ENCODE measurements around the gene HYAL3. TPM values are rescaled to one million over a fixed set of nuclear protein-coding genes. Genes with fewer than 3 reads are reported as not detected.

The HYAL3 gene
- total and polyA plus RNA-seq, 11 donors = 1.0 to 3.2 (median 1.6) TPM

DNA sequence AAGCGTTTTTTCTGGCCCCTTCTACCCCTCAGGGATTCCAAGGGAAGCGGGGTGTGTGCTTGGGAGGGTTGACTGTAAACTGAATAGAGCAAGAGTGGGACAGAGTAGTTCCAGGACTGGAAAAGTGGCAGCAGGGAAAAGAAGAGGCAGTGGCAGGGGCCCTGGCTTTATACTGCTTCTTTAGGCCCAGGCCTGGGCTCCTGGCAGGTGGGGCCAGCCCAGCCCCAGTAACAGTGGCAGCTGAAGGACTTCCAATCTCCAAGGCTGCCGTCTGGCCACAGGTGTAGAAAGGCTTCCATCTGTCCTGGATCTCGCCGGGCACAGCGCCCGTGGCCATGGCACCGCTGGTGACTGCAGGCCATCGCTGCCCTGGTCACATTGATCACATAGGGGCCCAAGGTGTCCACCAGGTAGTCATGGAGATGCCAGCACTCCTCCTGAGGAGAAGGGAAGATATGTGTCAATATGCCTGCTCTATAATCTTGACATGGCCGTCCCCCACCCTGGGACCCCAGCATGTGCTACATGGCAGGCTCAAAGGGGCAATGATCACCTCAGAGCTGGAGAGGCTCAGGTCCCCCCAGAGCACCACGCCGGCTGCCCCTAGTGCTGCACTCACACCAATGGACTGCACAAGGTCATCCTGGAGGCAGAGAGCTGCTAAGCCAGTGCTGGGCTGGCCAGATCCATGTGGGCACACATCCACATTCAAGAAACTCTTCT, 6.0 kb downstream of the HYAL3 start:
- ATAC-seq (no peak), DNase-seq (peak in 3 of 5 donors; percentile 11 to 41 (median 29))
- H3K27me3 ChIP-seq = no peaks in the 10 kb centered on the region
- peak overlapping the region; percentile 69 to 96 (median 84) for H3K27ac ChIP-seq
- TF ChIP-seq, protein P1, sequence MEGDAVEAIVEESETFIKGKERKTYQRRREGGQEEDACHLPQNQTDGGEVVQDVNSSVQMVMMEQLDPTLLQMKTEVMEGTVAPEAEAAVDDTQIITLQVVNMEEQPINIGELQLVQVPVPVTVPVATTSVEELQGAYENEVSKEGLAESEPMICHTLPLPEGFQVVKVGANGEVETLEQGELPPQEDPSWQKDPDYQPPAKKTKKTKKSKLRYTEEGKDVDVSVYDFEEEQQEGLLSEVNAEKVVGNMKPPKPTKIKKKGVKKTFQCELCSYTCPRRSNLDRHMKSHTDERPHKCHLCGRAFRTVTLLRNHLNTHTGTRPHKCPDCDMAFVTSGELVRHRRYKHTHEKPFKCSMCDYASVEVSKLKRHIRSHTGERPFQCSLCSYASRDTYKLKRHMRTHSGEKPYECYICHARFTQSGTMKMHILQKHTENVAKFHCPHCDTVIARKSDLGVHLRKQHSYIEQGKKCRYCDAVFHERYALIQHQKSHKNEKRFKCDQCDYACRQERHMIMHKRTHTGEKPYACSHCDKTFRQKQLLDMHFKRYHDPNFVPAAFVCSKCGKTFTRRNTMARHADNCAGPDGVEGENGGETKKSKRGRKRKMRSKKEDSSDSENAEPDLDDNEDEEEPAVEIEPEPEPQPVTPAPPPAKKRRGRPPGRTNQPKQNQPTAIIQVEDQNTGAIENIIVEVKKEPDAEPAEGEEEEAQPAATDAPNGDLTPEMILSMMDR (IDR thresholded peaks at IDR 0.05) = no peak
- TF ChIP-seq POLR2A (IDR thresholded peaks at IDR 0.05) = no peak
- peaks cover 4 to 41% (median 27%) of the 10 kb centered on the region in 12 donors for H3K4me1 ChIP-seq
- H3K36me3 ChIP-seq = peaks cover 3 to 29% (median 19%) of the 10 kb centered on the region in 9 donors
- H3K9me3 ChIP-seq = no peaks in the 10 kb centered on the region
- intact Hi-C loops (cut with DNase I) = loop anchor here in 2 of 10 donors (5.0 to 10.0 kb wide), 2 partner anchors 34 to 358 kb away; partner anchors contain the start of gene TUSC2 (in 1 of the 2)
- peak overlapping the region in 9 of 12 donors; percentile 53 to 99 (median 89) for H3K4me3 ChIP-seq
- WGBS, 4 donors = 75 to 79% (median 78%) methylated on average over 11 to 12 of the region's 12 CpGs

DNA sequence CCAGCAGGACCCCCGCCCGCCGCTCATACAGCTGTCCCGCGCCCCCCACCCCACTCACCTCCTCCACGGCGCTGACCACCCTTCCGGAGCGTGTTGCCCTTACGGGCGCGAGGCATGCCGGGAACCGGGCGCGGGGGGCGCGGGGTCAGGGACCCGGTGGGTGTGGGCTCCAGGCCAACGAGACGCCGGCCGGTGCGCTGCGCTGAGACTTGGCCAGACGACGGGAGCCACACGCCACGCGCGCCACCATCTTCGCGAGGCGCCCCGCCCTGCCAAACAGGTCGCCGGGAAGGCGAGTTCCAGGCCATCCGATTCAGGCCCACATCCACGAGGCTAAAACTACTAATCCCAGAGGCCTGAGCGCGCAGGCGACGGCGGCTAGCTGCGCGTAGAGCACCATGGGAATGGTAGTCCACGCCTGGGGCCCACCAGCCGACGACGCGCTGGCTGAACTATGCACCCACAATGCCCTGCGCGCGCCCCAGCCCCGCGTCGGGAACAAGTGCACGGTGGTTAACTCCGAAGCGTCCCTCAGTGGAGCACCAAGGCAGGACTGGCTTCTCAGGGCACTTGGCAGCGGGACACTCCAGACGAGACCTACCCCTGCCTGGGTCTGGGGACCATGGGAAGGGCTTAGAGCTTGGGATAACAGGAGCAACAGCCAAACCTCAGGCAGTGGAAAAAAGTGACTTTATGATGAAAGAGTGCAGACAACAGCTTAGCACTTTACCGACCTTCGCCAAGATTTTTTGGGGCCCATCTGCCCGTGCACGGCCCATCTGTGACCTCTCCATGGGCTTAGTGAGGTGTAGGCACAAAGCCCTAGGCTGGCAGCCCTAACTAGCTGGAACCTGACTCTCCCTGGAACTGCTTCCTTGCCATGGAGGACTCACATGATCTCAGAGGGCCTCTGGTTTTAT, 6.8 kb downstream of the HYAL3 start, which contains the start of gene IFRD2:
Gene IFRD2, minus strand, starts transcription at position 271 of the 920 bp plus-strand sequence. Its CDS starts 155 bp downstream, at position 116.
- H3K9me3 ChIP-seq = no peaks in the 10 kb centered on the region
- WGBS, 4 donors = 1% methylated on average over 19 to 67 of the region's 67 CpGs
- peak within 1 kb of the TSS; percentile 69 to 99 (median 90) for H3K4me3 ChIP-seq
- TF ChIP-seq POLR2A (IDR thresholded peaks at IDR 0.05) = peak; percentile 24 to 64
- TF ChIP-seq, protein P1 (IDR thresholded peaks at IDR 0.05) = peak in 2 of 12 donors; percentile 4 to 17
- peak; percentile 98 to 99 (median 98) for DNase-seq
- intact Hi-C loops (cut with DNase I) = loop anchor here in 2 of 10 donors (5.0 to 10.0 kb wide), 2 partner anchors 35 to 358 kb away; partner anchors contain the start of gene TUSC2 (in 1 of the 2)
- H3K27ac ChIP-seq = peak within 1 kb of the TSS; percentile 69 to 96 (median 90)
- H3K36me3 ChIP-seq = peaks cover 3 to 37% (median 27%) of the 10 kb centered on the region in 9 donors
- H3K27me3 ChIP-seq = no peaks in the 10 kb centered on the region
- peak; percentile 94 to 97 (median 94) for ATAC-seq
- peaks cover 4 to 43% (median 27%) of the 10 kb centered on the region in 12 donors for H3K4me1 ChIP-seq

DNA sequence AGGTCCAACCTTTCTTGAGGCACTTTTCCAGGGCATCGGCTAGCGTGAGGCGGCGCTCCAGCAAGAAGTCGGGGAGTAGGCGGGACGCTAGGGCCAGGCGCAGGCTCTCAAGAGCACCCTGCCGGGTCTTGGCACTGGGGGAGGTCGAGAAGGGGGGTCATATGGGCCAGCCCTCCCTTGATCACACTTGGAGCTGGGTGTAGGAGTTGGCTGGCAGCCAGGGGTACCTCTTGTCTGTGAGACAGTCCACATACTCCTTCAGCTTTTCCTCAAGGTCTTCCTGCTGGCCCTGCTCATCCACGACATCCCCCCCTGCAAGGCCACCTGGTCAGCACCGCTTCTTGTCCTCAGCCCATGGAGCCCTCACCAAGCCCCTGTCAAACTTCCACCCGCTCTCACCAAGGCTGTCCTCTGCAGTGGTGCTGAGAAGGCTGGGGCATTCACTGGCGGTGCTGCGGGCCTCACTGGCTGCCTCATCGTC, 9.0 kb downstream of the HYAL3 start:
- no peak for TF ChIP-seq POLR2A (IDR thresholded peaks at IDR 0.05)
- TF ChIP-seq, protein P1 (IDR thresholded peaks at IDR 0.05) = no peak
- Histone ChIP-seq H3K4me3 (no peak overlapping the region), H3K9me3 (no peaks in the 10 kb centered on the region), H3K27ac (no peak overlapping the region), H3K36me3 (peaks cover 3 to 45% (median 31%) of the 10 kb centered on the region in 9 donors), H3K4me1 (peaks cover 4 to 62% (median 38%) of the 10 kb centered on the region in 12 donors), H3K27me3 (no peaks in the 10 kb centered on the region)
- ATAC-seq (no peak), DNase-seq (peak in 3 of 5 donors; percentile 27 to 58 (median 44))
- intact Hi-C loops (cut with DNase I) = loop anchor here in 2 of 10 donors (5.0 to 10.0 kb wide), 2 partner anchors 37 to 355 kb away; partner anchors contain the start of gene TUSC2 (in 1 of the 2)
- 85 to 92% (median 87%) methylated on average over 12 to 16 of the region's 16 CpGs for WGBS, 4 donors
